ENCODE data around the gene FOXK2. TPM values are rescaled to one million over a fixed set of nuclear protein-coding genes. Genes with fewer than 3 reads are reported as not detected.

The FOXK2 gene
- total RNA-seq, 1 experiment from 2014 or later = 57.7 TPM

DNA sequence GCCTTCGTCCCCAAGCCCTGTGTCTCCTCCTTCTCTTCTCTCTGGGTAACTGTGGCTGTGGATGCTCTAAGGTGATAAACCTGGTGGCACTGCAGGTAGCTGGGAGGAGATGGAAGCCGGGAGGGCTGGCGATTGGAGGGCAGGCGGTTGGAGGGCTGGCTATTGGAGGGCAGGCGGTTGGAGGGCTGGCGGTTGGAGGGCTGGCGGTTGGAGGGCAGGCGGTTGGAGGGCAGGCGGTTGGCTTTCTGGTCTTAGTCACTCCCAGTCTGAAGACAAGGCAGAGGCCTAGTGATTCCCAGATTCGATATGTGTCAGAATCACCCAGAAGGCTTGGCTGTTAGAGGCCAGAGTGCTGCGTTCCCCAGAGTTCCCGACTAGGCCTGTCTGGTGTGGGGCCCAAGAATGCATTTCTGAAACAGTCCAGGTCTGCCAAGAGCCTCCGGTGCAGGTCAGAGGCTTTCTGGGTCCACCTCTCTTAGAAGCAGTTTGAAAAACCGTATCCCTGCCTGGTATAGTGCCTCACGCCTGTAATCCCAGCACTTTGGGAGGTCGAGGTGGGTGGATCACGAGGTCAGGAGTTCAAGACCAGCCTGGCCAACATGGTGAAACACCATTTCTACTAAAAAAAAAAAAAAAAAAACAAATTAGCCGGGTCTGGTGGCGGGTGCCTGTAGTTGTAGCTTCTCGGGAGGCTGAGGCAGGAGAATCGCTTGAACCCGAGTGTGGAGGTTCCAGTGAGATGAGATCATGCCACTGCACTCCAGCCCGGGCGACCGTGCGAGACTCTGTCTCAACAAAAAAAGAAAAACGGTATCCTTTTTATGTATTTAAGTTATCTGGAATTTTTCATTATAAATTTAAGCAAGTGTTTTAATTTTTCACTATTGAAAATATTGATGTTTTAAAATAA lies 69.0 kb downstream of the FOXK2 start (continued):
- TF ChIP-seq AFF4 (CRISPR knock-in tag; IDR thresholded peaks at IDR 0.05; ENCODE audit: borderline replicate concordance) (no peak), ATF1 (CRISPR knock-in tag; IDR thresholded peaks at IDR 0.05) (no peak)

- DNase-seq (ENCODE audit: low spot score) (no peak), ATAC-seq (no peak)
- POLR2A ChIA-PET = no interaction called here
- Mint-ChIP-seq H3K27me3 (ENCODE audit: low read depth) (no peaks in the 10 kb centered on the region), H3K27ac (no peak overlapping the region), H3K36me3 (peaks cover 36% of the 10 kb centered on the region), H3K9me3 (no peaks in the 10 kb centered on the region), H3K4me3 (no peak overlapping the region), H3K4me1 (peaks cover 10% of the 10 kb centered on the region)
- CTCF ChIA-PET = no interaction called here
- TF ChIP-seq TCF7 (CRISPR knock-in tag; IDR thresholded peaks at IDR 0.05; ENCODE audit: low read depth) = no peak
- no peak for TF ChIP-seq ZNF416 (CRISPR knock-in tag; IDR thresholded peaks at IDR 0.05)
- no peak for TF ChIP-seq ZNF232 (CRISPR knock-in tag; IDR thresholded peaks at IDR 0.05)
- TF ChIP-seq, protein P1, sequence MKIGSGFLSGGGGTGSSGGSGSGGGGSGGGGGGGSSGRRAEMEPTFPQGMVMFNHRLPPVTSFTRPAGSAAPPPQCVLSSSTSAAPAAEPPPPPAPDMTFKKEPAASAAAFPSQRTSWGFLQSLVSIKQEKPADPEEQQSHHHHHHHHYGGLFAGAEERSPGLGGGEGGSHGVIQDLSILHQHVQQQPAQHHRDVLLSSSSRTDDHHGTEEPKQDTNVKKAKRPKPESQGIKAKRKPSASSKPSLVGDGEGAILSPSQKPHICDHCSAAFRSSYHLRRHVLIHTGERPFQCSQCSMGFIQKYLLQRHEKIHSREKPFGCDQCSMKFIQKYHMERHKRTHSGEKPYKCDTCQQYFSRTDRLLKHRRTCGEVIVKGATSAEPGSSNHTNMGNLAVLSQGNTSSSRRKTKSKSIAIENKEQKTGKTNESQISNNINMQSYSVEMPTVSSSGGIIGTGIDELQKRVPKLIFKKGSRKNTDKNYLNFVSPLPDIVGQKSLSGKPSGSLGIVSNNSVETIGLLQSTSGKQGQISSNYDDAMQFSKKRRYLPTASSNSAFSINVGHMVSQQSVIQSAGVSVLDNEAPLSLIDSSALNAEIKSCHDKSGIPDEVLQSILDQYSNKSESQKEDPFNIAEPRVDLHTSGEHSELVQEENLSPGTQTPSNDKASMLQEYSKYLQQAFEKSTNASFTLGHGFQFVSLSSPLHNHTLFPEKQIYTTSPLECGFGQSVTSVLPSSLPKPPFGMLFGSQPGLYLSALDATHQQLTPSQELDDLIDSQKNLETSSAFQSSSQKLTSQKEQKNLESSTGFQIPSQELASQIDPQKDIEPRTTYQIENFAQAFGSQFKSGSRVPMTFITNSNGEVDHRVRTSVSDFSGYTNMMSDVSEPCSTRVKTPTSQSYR (CRISPR knock-in tag; IDR thresholded peaks at IDR 0.05) = no peak
- TF ChIP-seq, protein P2, sequence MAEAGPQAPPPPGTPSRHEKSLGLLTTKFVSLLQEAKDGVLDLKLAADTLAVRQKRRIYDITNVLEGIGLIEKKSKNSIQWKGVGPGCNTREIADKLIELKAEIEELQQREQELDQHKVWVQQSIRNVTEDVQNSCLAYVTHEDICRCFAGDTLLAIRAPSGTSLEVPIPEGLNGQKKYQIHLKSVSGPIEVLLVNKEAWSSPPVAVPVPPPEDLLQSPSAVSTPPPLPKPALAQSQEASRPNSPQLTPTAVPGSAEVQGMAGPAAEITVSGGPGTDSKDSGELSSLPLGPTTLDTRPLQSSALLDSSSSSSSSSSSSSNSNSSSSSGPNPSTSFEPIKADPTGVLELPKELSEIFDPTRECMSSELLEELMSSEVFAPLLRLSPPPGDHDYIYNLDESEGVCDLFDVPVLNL (CRISPR knock-in tag; IDR thresholded peaks at IDR 0.05; ENCODE audit: borderline replicate concordance, low read depth) = no peak
- no peak for TF ChIP-seq CBFB (CRISPR knock-in tag; IDR thresholded peaks at IDR 0.05; ENCODE audit: low read depth)
- no peak for TF ChIP-seq GABPB1 (CRISPR knock-in tag; IDR thresholded peaks at IDR 0.05)
- TF ChIP-seq, protein P3, sequence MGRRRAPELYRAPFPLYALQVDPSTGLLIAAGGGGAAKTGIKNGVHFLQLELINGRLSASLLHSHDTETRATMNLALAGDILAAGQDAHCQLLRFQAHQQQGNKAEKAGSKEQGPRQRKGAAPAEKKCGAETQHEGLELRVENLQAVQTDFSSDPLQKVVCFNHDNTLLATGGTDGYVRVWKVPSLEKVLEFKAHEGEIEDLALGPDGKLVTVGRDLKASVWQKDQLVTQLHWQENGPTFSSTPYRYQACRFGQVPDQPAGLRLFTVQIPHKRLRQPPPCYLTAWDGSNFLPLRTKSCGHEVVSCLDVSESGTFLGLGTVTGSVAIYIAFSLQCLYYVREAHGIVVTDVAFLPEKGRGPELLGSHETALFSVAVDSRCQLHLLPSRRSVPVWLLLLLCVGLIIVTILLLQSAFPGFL (CRISPR knock-in tag; IDR thresholded peaks at IDR 0.05; ENCODE audit: borderline replicate concordance) = no peak
- TF ChIP-seq NFATC4 (CRISPR knock-in tag; IDR thresholded peaks at IDR 0.05) = no peak
- TF ChIP-seq FOXP1 (CRISPR knock-in tag; IDR thresholded peaks at IDR 0.05; ENCODE audit: borderline replicate concordance) = no peak
- no peak for TF ChIP-seq HMGXB4 (CRISPR knock-in tag; IDR thresholded peaks at IDR 0.05)
- no peak for TF ChIP-seq NFYB (CRISPR knock-in tag; conservative IDR thresholded peaks at IDR 0.05; ENCODE audit: low read depth)
- no peak for TF ChIP-seq AFF4 (CRISPR knock-in tag; IDR thresholded peaks at IDR 0.05; ENCODE audit: borderline replicate concordance)
- TF ChIP-seq OVOL2 (CRISPR knock-in tag; IDR thresholded peaks at IDR 0.05; ENCODE audit: borderline replicate concordance) = no peak
These were observed 70.3 kb downstream of the FOXK2 start for GRCh38 chr17:82589851-82590180.

All from WTC11 (cell line).